Cardiac muscle cell (in vitro differentiated cells and primary cell): ENCODE results near the gene HIVEP2. TPM values are rescaled to one million over a fixed set of nuclear protein-coding genes. Genes with fewer than 3 reads are reported as not detected.

ENCODE experiments used
- DNase-seq, 2 donors: peaks; one replicate each; pipeline versions ENCODE4 v3.0.0 to v3.0.0-alpha.2; 2010 to 2017; ENCODE audit warnings: low read depth in 1 of 2, low spot score in 1 of 2
- H3K27ac ChIP-seq: fragments of 200-600 bp; sonication (generic); 2 replicates; pipeline ENCODE4 v1.5.1; 2016
- H3K27me3 ChIP-seq: fragments of 200-600 bp; sonication (generic); 2 replicates; pipeline ENCODE4 v1.6.0; 2016; ENCODE audit warnings: control low read depth
- H3K36me3 ChIP-seq: fragments of 200-600 bp; sonication (generic); 2 replicates; pipeline ENCODE4 v1.5.1; 2016; ENCODE audit warnings: control low read depth
- H3K4me1 ChIP-seq: fragments of 200-600 bp; sonication (generic); 2 replicates; pipeline ENCODE4 v1.8.1; 2017; ENCODE audit warnings: low read depth, mild to moderate bottlenecking, mixed run types
- H3K4me3 ChIP-seq: fragments of 200-600 bp; sonication (generic); 2 replicates; pipeline ENCODE4 v1.5.1; 2016; ENCODE audit warnings: mild to moderate bottlenecking
- H3K9me3 ChIP-seq: fragments of 200-600 bp; sonication (generic); 2 replicates; pipeline ENCODE4 v1.5.1; 2017; ENCODE audit warnings: low read depth, mild to moderate bottlenecking, control low read depth
- CTCF ChIP-seq: IDR thresholded peaks from 2 replicates; pipeline ENCODE4 v1.5.1; 2012; ENCODE audit warnings: low read depth, mild to moderate bottlenecking, low read length
- polyA plus RNA-seq: library from polyadenylated mRNA; unstranded; fragments of >200 nt; fragmentation: Nextera tagmentation; extraction: Ambion mirVana; gene quantifications from 2 replicates; pipeline ENCODE4 v1.2.1, GENCODE V29; 2016
- total RNA-seq: library from RNA; depleted of rRNA; stranded (reverse); fragments of >200 nt; gene quantifications from 2 replicates; pipeline ENCODE4 v1.2.3, GENCODE V29; 2016

The HIVEP2 gene
- total and polyA plus RNA-seq, 2 experiments from 2014 or later: 3.6 to 18.0 TPM

GRCh38 chr6:142942805-142943227, 2.2 kb downstream of the HIVEP2 start:
- TF ChIP-seq CTCF: peak; percentile 45
- H3K4me1 ChIP-seq: peaks cover 17% of the 10 kb centered on the region
- H3K36me3 ChIP-seq: no peaks in the 10 kb centered on the region
- peak in 1 of 2 donors; percentile 66 for DNase-seq
- no peak overlapping the region for H3K27ac ChIP-seq
- H3K9me3 ChIP-seq: no peaks in the 10 kb centered on the region
- no peaks in the 10 kb centered on the region for H3K27me3 ChIP-seq
- no peak overlapping the region for H3K4me3 ChIP-seq

GRCh38 chr6:142942238-142942637, 2.7 kb downstream of the HIVEP2 start:
- H3K36me3 ChIP-seq: no peaks in the 10 kb centered on the region
- no peaks in the 10 kb centered on the region for H3K9me3 ChIP-seq
- H3K27ac ChIP-seq: no peak overlapping the region
- no peaks in the 10 kb centered on the region for H3K27me3 ChIP-seq
- H3K4me3 ChIP-seq: no peak overlapping the region
- DNase-seq: no peak
- H3K4me1 ChIP-seq: peaks cover 17% of the 10 kb centered on the region
- no peak for TF ChIP-seq CTCF

- H3K27ac ChIP-seq: no peak overlapping the region
- TF ChIP-seq CTCF: no peak
- no peak for DNase-seq
- no peaks in the 10 kb centered on the region for H3K36me3 ChIP-seq
- H3K9me3 ChIP-seq: no peaks in the 10 kb centered on the region
- H3K4me1 ChIP-seq: peaks cover 17% of the 10 kb centered on the region
- H3K4me3 ChIP-seq: no peak overlapping the region
- H3K27me3 ChIP-seq: no peaks in the 10 kb centered on the region
Measured at GRCh38 chr6:142941018-142941417, 4.0 kb downstream of the HIVEP2 start.

- TF ChIP-seq CTCF: no peak
- H3K27me3 ChIP-seq: no peaks in the 10 kb centered on the region
- no peak overlapping the region for H3K27ac ChIP-seq
- no peaks in the 10 kb centered on the region for H3K9me3 ChIP-seq
- peak in 1 of 2 donors; percentile 61 for DNase-seq
- H3K4me1 ChIP-seq: peaks cover 17% of the 10 kb centered on the region
- H3K36me3 ChIP-seq: no peaks in the 10 kb centered on the region
- H3K4me3 ChIP-seq: no peak overlapping the region
Measured at GRCh38 chr6:142940487-142940886, 4.5 kb downstream of the HIVEP2 start.

- Histone ChIP-seq H3K27ac (no peak overlapping the region), H3K9me3 (no peaks in the 10 kb centered on the region), H3K36me3 (no peaks in the 10 kb centered on the region), H3K27me3 (no peaks in the 10 kb centered on the region), H3K4me3 (no peak overlapping the region), H3K4me1 (peaks cover 14% of the 10 kb centered on the region)
- no peak for DNase-seq
- TF ChIP-seq CTCF: no peak
Measured at GRCh38 chr6:142938510-142938909, 6.5 kb downstream of the HIVEP2 start.

GRCh38 chr6:142937986-142938385, 7.0 kb downstream of the HIVEP2 start:
- no peak overlapping the region for H3K4me3 ChIP-seq
- no peaks in the 10 kb centered on the region for H3K27me3 ChIP-seq
- no peak overlapping the region for H3K27ac ChIP-seq
- H3K36me3 ChIP-seq: no peaks in the 10 kb centered on the region
- TF ChIP-seq CTCF: no peak
- no peaks in the 10 kb centered on the region for H3K9me3 ChIP-seq
- peaks cover 9% of the 10 kb centered on the region for H3K4me1 ChIP-seq
- DNase-seq: no peak
